Spleen (tissue), 11 donors: ENCODE results near the gene ZNF487. TPM values are rescaled to one million over a fixed set of nuclear protein-coding genes. Genes with fewer than 3 reads are reported as not detected.

Source experiments
- DNase-seq: peaks from one replicate; pipeline ENCODE4 v3.0.0-alpha.2; 2020
- H3K27ac ChIP-seq, 8 donors: fragments of 200-600 bp; sonication (generic) in 7 of 8; 1 replicate in 4 of 8; 2 replicates in 4 of 8; pipeline versions ENCODE4 v1.5.0 to v1.8.0; 2016 to 2021; ENCODE audit warnings: inconsistent platforms in 4 of 8, mild to moderate bottlenecking in 4 of 8, moderate library complexity in 1 of 8
- H3K27me3 ChIP-seq, 7 donors: fragments of 200-600 bp; sonication (generic) in 6 of 7; replicated peaks in 1 of 7; 1 replicate in 4 of 7; 2 replicates in 3 of 7; pipeline versions ENCODE4 v1.5.0 to v1.8.0; 2016 to 2021; ENCODE audit warnings: inconsistent platforms in 3 of 7, mild to moderate bottlenecking in 1 of 7
- H3K36me3 ChIP-seq, 6 donors: fragments of 200-600 bp; sonication (generic) in 5 of 6; 1 replicate in 4 of 6; 2 replicates in 2 of 6; pipeline versions ENCODE4 v1.5.0 to v1.8.0; 2016 to 2021; ENCODE audit warnings: inconsistent platforms in 2 of 6
- H3K4me1 ChIP-seq, 6 donors: fragments of 200-600 bp; sonication (generic) in 5 of 6; 1 replicate in 3 of 6; 2 replicates in 3 of 6; pipeline versions ENCODE4 v1.5.0 to v1.8.0; 2016 to 2021; ENCODE audit warnings: inconsistent platforms in 3 of 6
- H3K4me3 ChIP-seq, 8 donors: fragments of 200-600 bp; sonication (generic) in 7 of 8; 1 replicate in 4 of 8; 2 replicates in 4 of 8; pipeline versions ENCODE4 v1.5.0 to v1.8.0; 2016 to 2021; ENCODE audit warnings: inconsistent platforms in 4 of 8, mild to moderate bottlenecking in 4 of 8, moderate library complexity in 2 of 8
- H3K9me3 ChIP-seq, 8 donors: fragments of 200-600 bp; sonication (generic) in 7 of 8; 1 replicate in 4 of 8; 2 replicates in 4 of 8; pipeline versions ENCODE4 v1.5.0 to v1.8.0; 2016 to 2021; ENCODE audit warnings: inconsistent platforms in 4 of 8
- POLR2A ChIP-seq, 3 donors: fragments of 450-650 bp; IDR thresholded peaks; one replicate each; pipeline ENCODE4 v1.5.1; 2017; ENCODE audit warnings: antibody characterized with exemption in 3 of 3, mild to moderate bottlenecking in 1 of 3
- POLR2AphosphoS5 ChIP-seq, 3 donors: sonication (generic); formaldehyde crosslinking; IDR thresholded peaks; one replicate each; pipeline ENCODE4 v1.5.1; 2017; ENCODE audit warnings: antibody characterized with exemption in 3 of 3
- WGBS, 5 donors: extraction: QIAGEN DNeasy Blood & Tissue Kit in 3 of 5; methylation state at CpG; one replicate each; pipeline versions ENCODE4 v1.1.5 to v1.1.7; 2013 to 2018; 5-methylcytosine and 5-hydroxymethylcytosine counted together
- intact Hi-C: fragments of 100-400 bp; cut with DNase I; formaldehyde crosslinking; loops from one replicate; pipeline ENCODE4 v1.15.0; 2023; ENCODE audit warnings: low total_unique reads
- polyA plus RNA-seq, 3 donors: library from polyadenylated mRNA; stranded (reverse); fragments of 200-250 nt; gene quantifications; one replicate each; pipeline ENCODE4 v1.2.1, GENCODE V29; 2013
- total RNA-seq, 7 donors: library from RNA; depleted of rRNA in 3 of 7; stranded (reverse); fragments of >200 nt in 3 of 7; fragmentation: NEBNext Ultra II Directional in 4 of 7; extraction: Animal tissue kit (Norgen Biotek cat#: 25700) in 4 of 7; gene quantifications; one replicate each; pipeline versions ENCODE4 v1.1.0 to v1.2.1, GENCODE V29; 2016 to 2021
- TF ChIP-seq, protein P1 (sequence below), 11 experiments: fragments of 200-600 bp in 7 of 11; fragments of 450-650 bp in 4 of 11; sonication (generic) in 4 of 11; IDR thresholded peaks in 8 of 11; conservative IDR thresholded peaks in 3 of 11; 1 replicate in 7 of 11; 2 replicates in 4 of 11; pipeline versions ENCODE4 v1.4.0 to v1.8.0; 2016 to 2021; ENCODE audit warnings: antibody characterized with exemption in 11 of 11, inconsistent platforms in 4 of 11, mild to moderate bottlenecking in 1 of 11
- donor health status: healthy with polysubstance abuse.
- donor health status: DM: no; HTN: no; CAD: no; lungs with moderate emphysema.
- donor health status: DM: no; HTN: no; CAD: no.
- donor health status: Bipolar disorder and iron deficiency.
- donor health status: healthy.
- donor health status: DM: no; HTN: no; CAD: no.
- donor health status: DM: yes; HTN: yes; CAD: no.

Gene ZNF487
- total and polyA plus RNA-seq, 10 donors = 4.9 to 12.1 (median 7.4) TPM

DNA sequence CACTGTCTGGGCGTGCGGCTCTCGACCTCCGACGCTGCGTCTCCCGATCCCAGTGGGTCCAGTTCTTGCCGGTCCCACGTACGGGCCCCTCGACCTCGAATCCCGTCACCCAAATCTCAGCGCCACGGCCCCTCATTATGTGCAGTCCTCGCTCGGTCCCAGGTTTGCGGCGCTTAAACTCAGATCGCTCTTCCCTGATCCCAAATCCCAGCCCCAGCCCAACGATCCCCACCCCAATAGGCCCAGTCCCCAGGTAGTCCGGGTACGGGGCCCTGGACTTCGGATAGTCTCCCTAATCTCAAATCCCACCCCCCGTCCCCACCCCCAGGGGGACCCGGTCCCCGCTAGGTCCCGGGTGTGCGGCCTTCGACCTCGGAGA is 28.6 kb upstream of the ZNF487 start:
- Histone ChIP-seq H3K36me3 (peaks cover 0 to 8% (median 0%) of the 10 kb centered on the region in 6 donors), H3K9me3 (no peaks in the 10 kb centered on the region), H3K27me3 (no peaks in the 10 kb centered on the region), H3K4me1 (peaks cover 26 to 58% (median 46%) of the 10 kb centered on the region in 6 donors), H3K27ac (peak overlapping the region; percentile 78 to 100 (median 99)), H3K4me3 (peak overlapping the region; percentile 40 to 98 (median 88))
- TF ChIP-seq, protein P1, sequence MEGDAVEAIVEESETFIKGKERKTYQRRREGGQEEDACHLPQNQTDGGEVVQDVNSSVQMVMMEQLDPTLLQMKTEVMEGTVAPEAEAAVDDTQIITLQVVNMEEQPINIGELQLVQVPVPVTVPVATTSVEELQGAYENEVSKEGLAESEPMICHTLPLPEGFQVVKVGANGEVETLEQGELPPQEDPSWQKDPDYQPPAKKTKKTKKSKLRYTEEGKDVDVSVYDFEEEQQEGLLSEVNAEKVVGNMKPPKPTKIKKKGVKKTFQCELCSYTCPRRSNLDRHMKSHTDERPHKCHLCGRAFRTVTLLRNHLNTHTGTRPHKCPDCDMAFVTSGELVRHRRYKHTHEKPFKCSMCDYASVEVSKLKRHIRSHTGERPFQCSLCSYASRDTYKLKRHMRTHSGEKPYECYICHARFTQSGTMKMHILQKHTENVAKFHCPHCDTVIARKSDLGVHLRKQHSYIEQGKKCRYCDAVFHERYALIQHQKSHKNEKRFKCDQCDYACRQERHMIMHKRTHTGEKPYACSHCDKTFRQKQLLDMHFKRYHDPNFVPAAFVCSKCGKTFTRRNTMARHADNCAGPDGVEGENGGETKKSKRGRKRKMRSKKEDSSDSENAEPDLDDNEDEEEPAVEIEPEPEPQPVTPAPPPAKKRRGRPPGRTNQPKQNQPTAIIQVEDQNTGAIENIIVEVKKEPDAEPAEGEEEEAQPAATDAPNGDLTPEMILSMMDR (IDR thresholded peaks at IDR 0.05 in 8 of 11, conservative IDR thresholded peaks at IDR 0.05 in 3 of 11) = peak in 3 of 11 experiments; percentile 1 to 34 (median 9)
- TF ChIP-seq POLR2AphosphoS5 (IDR thresholded peaks at IDR 0.05) = no peak
- TF ChIP-seq POLR2A (IDR thresholded peaks at IDR 0.05) = no peak
- intact Hi-C loops = no loop called here
- DNase-seq = no peak
- 0 to 1% (median 0%) methylated on average over 24 to 31 of the region's 31 CpGs for WGBS, 5 donors

DNA sequence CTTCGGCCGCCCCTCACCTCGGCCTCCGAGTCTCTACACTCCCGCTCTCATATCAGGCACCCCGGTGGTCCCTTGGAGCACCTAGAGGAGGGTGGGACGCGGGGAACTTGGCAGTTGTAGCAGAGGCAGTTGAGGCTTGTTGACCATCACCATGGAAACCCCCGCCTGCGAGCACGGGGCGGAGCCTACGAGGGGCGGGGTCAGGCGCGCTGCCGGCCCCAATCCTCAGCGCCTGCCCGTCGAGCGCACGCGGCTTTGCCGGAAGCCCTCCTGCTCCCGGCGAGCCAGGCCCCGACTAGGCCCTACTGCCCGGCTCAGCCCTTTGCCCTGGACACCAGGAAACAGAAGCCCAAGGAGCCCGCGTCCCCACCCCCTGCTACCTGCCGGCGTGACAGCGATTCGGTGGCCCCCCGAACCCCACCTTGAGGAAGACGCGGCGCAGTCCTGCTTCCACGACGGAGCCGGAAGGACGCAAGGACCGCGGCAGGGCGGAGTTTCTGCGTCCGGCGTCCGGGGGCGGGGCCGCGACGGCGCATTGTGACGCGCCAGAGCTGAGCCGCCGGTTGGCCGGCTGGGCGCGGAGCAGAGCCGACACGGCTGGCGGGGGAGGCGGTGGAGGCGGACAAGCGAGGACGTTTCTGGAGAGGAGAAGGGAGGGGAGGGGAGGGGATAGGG is 28.1 kb upstream of the ZNF487 start, which contains the start of gene HNRNPF:
Gene HNRNPF (minus strand): TSS at position 477 of the 675 bp plus-strand sequence. CDS start 21,302 bp downstream, outside the sequence.
- H3K27ac ChIP-seq = peak within 1 kb of the TSS; percentile 78 to 100 (median 99)
- intact Hi-C loops = no loop called here
- H3K4me3 ChIP-seq = peak within 1 kb of the TSS; percentile 40 to 98 (median 88)
- H3K36me3 ChIP-seq = peaks cover 0 to 3% (median 0%) of the 10 kb centered on the region in 6 donors
- peak; percentile 98 for DNase-seq
- H3K9me3 ChIP-seq = no peaks in the 10 kb centered on the region
- no peaks in the 10 kb centered on the region for H3K27me3 ChIP-seq
- 0 to 1% (median 1%) methylated on average over 42 to 68 of the region's 68 CpGs for WGBS, 5 donors
- TF ChIP-seq POLR2A (IDR thresholded peaks at IDR 0.05) (peak; percentile 70 to 91 (median 74)), POLR2AphosphoS5 (IDR thresholded peaks at IDR 0.05) (peak; percentile 99)
- TF ChIP-seq, protein P1 (IDR thresholded peaks at IDR 0.05 in 8 of 11, conservative IDR thresholded peaks at IDR 0.05 in 3 of 11) = peak in 1 of 11 experiments; percentile 35
- peaks cover 21 to 52% (median 41%) of the 10 kb centered on the region in 6 donors for H3K4me1 ChIP-seq

DNA sequence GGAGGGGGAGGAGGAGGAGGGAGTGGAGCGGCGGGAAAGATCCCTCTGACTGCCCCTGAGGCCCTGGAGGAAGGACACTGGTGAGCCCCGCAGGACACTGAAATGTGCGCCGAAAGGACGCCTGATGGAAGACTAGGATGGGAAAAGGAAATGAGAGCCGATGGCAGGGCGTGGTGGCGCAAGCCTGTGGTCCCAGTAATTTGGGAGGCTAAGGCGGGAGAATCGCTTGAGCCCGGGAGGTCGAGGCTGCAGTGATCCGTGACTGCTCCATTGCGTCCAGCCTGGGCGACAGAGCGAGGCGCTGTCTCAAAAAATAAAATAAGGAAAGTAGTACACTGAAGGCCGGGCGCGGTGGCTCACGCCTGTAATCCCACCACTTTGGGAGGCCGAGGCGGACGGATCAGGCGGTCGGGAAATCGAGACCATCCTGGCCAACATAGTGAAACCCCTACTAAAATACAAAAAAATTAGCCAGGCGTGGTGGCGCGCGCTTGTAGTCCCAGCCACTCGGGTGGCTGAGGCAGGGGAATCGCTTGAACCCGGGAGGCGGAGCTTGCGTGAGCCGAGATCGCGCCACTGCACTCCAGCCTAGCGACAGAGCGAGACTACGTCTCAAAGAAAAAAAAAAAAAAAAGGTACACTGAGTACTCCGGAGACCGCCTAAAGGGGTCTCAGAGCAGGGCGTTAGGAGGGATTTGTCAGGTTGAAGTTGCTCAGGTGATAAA is 27.4 kb upstream of the ZNF487 start:
- no peaks in the 10 kb centered on the region for H3K9me3 ChIP-seq
- 4 to 15% (median 6%) methylated on average over 46 of the region's 46 CpGs for WGBS, 5 donors
- TF ChIP-seq, protein P1 (IDR thresholded peaks at IDR 0.05 in 8 of 11, conservative IDR thresholded peaks at IDR 0.05 in 3 of 11) = no peak
- TF ChIP-seq POLR2A (IDR thresholded peaks at IDR 0.05) = no peak
- peak in 2 of 3 donors; percentile 68 to 73 for TF ChIP-seq POLR2AphosphoS5 (IDR thresholded peaks at IDR 0.05)
- peak overlapping the region; percentile 78 to 100 (median 99) for H3K27ac ChIP-seq
- intact Hi-C loops = no loop called here
- H3K4me3 ChIP-seq = peak overlapping the region; percentile 26 to 98 (median 88)
- DNase-seq = peak; percentile 91
- peaks cover 14 to 45% (median 34%) of the 10 kb centered on the region in 6 donors for H3K4me1 ChIP-seq
- H3K27me3 ChIP-seq = no peaks in the 10 kb centered on the region
- H3K36me3 ChIP-seq = no peaks in the 10 kb centered on the region

DNA sequence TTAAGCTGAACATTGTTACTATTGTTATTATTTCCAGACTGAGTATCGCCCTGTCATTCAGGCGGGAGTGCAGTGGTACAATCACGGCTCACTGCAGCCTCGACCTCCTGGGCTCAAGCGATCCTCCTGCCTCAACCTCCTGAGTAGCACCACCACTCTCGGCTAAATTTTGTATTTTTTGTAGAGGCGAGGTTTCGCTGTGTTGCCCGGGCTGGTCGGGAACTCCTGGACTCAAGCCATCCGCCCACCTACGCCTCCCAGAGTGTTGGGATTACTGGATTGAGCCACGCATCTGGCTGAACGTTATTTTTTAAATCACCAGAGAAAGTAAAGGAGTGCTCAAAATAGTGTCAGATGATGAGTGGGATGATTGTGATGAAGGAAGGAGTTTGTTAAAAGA is 26.6 kb upstream of the ZNF487 start:
- no peaks in the 10 kb centered on the region for H3K27me3 ChIP-seq
- no peaks in the 10 kb centered on the region for H3K36me3 ChIP-seq
- intact Hi-C loops = no loop called here
- H3K27ac ChIP-seq = peak overlapping the region; percentile 78 to 100 (median 99)
- whole genome bisulfite sequencing, 5 donors = 87 to 93% (median 91%) methylated on average over 14 of the region's 14 CpGs
- TF ChIP-seq POLR2A (IDR thresholded peaks at IDR 0.05) (no peak), POLR2AphosphoS5 (IDR thresholded peaks at IDR 0.05) (no peak)
- TF ChIP-seq, protein P1 (IDR thresholded peaks at IDR 0.05 in 8 of 11, conservative IDR thresholded peaks at IDR 0.05 in 3 of 11) = no peak
- H3K4me3 ChIP-seq = peak overlapping the region in 1 of 8 donors; percentile 98
- no peak for DNase-seq
- peaks cover 6 to 37% (median 26%) of the 10 kb centered on the region in 6 donors for H3K4me1 ChIP-seq
- H3K9me3 ChIP-seq = no peaks in the 10 kb centered on the region
